Activated T-cell treated with anti-CD3 and anti-CD28 coated beads, Interleukin-2, amount 50 U/mL, for 4 hours (primary cell): Measurements from ENCODE around the gene CFDP1. TPM values are rescaled to one million over a fixed set of nuclear protein-coding genes. Genes with fewer than 3 reads are reported as not detected.

Experiments
- ATAC-seq, 2 donors: fragments of 200-7000 bp; cut with Tn5 transposase; one replicate each; pipeline ENCODE4 v1.10.0; 2021
- DNase-seq: peaks from one replicate; pipeline ENCODE4 v3.0.0-alpha.2; 2020
- H3K27me3 Mint-ChIP-seq: one replicate; pipeline ENCODE4 v1.8.0; 2021; ENCODE audit warnings: low read depth, mixed read lengths
- H3K36me3 Mint-ChIP-seq: one replicate; pipeline ENCODE4 v1.8.0; 2022; ENCODE audit warnings: mixed read lengths; ENCODE audit not compliant: insufficient read depth
- H3K4me1 Mint-ChIP-seq: one replicate; pipeline ENCODE4 v1.8.0; 2021; ENCODE audit warnings: low read depth, mixed read lengths
- H3K4me3 Mint-ChIP-seq: one replicate; pipeline ENCODE4 v1.8.0; 2021; ENCODE audit warnings: mild to moderate bottlenecking, moderate library complexity, mixed read lengths
- H3K9me3 Mint-ChIP-seq: one replicate; pipeline ENCODE4 v1.8.0; 2021; ENCODE audit warnings: mixed read lengths
- total RNA-seq, 3 donors: library from RNA; stranded (reverse); gene quantifications; one replicate each; pipeline ENCODE4 v1.2.1, GENCODE V29; 2021

The CFDP1 gene
- total RNA-seq, 3 donors from 2014 or later, result 28.3 to 33.2 (median 28.6) TPM

DNA sequence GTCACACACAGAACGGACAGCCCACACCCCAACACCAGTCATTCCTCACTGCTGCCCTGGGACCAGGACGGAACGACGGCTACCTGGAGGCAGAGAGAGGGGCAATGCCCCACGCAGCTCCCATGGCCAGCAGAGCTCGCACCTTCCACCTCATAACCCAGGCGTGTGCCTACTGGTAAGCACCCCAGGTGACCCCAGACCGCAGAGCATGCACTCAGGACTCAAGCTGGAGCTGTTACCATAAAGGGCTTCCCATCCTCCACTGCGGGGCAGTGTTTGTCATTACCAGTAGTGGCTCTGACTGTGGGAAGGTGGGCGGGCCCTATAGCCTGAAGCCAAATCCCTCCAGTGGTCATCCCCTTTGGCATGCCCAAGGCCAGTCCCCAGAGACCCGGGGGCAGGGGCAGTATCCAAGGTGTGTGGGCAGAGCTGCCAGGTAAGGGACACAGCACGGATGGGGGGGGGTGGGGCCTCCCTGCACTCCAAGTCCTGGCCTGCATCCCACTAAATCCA lies 177.2 kb downstream of the CFDP1 start:
- Mint-ChIP-seq H3K27me3 (peaks cover 55% of the 10 kb centered on the region), H3K9me3 (no peaks in the 10 kb centered on the region), H3K36me3 (no peaks in the 10 kb centered on the region), H3K4me1 (peaks cover 6% of the 10 kb centered on the region), H3K4me3 (no peak overlapping the region)
- ATAC-seq, result no peak
- no peak for DNase-seq

GRCh38 chr16:75254359-75254837 lies 178.9 kb downstream of the CFDP1 start:
- Mint-ChIP-seq H3K4me3 (no peak overlapping the region), H3K9me3 (no peaks in the 10 kb centered on the region), H3K27me3 (peaks cover 60% of the 10 kb centered on the region), H3K4me1 (peaks cover 6% of the 10 kb centered on the region), H3K36me3 (no peaks in the 10 kb centered on the region)
- DNase-seq (no peak), ATAC-seq (no peak)

DNA sequence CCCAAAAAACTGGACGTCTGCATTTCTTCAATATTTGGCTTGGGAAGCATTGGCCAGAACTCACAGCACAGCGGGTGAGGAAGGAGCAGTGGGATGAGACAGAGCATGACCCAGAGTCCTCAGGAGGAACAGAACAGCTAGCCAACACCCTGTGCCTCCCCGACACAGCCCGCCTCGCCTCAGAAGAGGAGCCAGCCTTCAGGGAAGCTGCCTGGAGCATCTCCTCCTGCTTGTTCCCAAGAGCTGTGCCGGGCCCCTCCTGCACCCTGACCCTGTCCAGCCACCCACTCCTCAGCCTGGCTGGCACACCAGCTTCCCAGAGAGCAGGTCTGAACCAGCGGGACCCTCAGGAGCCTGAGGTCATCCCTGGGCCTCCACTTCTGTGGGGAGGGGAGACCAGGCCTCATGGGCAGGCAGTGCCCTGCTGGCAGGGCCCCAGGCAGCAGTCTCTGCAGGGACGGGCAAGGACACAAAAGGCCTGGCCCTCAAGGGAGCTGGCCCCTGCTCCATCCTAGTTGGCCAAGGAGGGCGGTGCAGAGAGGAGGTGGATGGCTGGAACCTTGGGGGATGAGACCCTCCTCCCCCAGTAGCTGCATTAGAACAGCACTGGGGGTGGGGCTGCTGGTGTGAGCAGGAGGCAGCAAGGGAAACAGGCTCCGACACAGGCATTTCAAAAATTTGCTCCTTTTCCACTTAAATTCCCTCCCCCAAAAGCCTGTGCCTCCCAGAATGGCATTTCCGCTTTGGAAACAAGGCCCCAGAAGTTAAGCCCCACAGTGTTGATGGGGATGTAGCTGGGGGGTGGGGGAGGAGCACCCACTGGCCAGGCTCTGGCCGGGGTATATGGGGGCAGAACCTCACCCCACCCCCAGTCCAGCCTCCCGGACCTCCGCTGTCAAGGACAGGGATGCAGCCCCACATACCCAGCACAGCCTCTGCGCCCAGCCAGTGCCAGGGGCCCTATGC lies 180.1 kb downstream of the CFDP1 start:
- H3K9me3 Mint-ChIP-seq, result no peaks in the 10 kb centered on the region
- no peak overlapping the region for H3K4me3 Mint-ChIP-seq
- no peak for DNase-seq
- no peak for ATAC-seq
- peaks cover 61% of the 10 kb centered on the region for H3K27me3 Mint-ChIP-seq
- H3K4me1 Mint-ChIP-seq, result peaks cover 6% of the 10 kb centered on the region
- H3K36me3 Mint-ChIP-seq, result no peaks in the 10 kb centered on the region

- Mint-ChIP-seq H3K4me1 (peaks cover 6% of the 10 kb centered on the region), H3K4me3 (peak overlapping the region; percentile 70), H3K9me3 (no peaks in the 10 kb centered on the region), H3K27me3 (peaks cover 63% of the 10 kb centered on the region), H3K36me3 (no peaks in the 10 kb centered on the region)
- no peak for DNase-seq
- ATAC-seq, result no peak
Measured at GRCh38 chr16:75252049-75252864, 181.0 kb downstream of the CFDP1 start.

DNA sequence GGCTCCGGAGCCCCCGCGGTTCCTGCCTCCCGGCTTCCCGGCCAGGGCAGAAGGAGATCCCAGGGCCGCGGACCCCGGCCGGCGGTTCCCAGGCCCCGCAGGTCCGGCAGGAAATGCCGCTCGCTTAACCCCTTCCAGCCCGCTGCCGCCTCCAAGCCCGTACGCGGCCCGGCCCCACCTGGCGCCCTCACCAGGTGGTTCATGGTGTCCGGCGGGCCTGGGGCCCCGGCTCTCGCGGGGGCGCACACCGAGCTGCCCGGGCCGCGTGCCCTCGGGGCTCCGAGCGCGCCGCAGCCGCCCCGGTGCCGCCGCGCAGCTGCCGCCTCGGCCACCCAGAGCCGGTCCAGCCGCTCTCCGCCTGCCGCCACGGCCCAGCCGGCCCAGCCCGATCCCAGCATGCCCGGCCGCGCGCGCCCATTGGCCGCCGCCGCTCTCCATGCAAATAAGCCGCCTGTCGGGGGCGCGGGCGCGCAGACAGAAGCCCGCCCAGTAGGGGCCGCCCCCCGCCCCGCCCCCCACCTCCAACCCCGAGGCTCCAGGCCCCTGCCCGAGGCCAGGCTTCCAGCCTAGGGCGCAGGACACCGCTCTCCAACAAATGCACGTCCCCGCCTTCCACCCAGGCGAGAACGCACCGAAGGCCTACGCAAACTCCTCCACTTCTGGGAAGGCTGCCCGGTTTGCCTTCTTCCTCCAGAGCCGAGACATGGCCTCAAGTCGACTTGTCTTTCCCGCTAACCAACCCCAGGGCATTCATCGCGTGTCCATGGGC lies 181.8 kb downstream of the CFDP1 start, which contains the start of gene BCAR1:
BCAR1 (minus strand) TSS at position 345 of the 769 bp plus-strand sequence; CDS start at position 203, 142 bp downstream.
- Mint-ChIP-seq H3K4me3 (peak within 1 kb of the TSS; percentile 70), H3K36me3 (no peaks in the 10 kb centered on the region), H3K9me3 (no peaks in the 10 kb centered on the region), H3K4me1 (peaks cover 6% of the 10 kb centered on the region), H3K27me3 (peaks cover 57% of the 10 kb centered on the region)
- ATAC-seq (peak; percentile 63 to 69), DNase-seq (no peak)

GRCh38 chr16:75250809-75251279 lies 182.5 kb downstream of the CFDP1 start:
- Mint-ChIP-seq H3K4me1 (peaks cover 6% of the 10 kb centered on the region), H3K9me3 (no peaks in the 10 kb centered on the region), H3K27me3 (peaks cover 54% of the 10 kb centered on the region), H3K36me3 (no peaks in the 10 kb centered on the region), H3K4me3 (peak overlapping the region; percentile 54)
- ATAC-seq (peak; percentile 42 to 50), DNase-seq (no peak)

- DNase-seq (no peak), ATAC-seq (no peak)
- Mint-ChIP-seq H3K4me3 (peak overlapping the region; percentile 54), H3K36me3 (no peaks in the 10 kb centered on the region), H3K4me1 (peaks cover 6% of the 10 kb centered on the region), H3K9me3 (no peaks in the 10 kb centered on the region), H3K27me3 (peaks cover 53% of the 10 kb centered on the region)
Measured at GRCh38 chr16:75250089-75250808, 183.1 kb downstream of the CFDP1 start.

DNA sequence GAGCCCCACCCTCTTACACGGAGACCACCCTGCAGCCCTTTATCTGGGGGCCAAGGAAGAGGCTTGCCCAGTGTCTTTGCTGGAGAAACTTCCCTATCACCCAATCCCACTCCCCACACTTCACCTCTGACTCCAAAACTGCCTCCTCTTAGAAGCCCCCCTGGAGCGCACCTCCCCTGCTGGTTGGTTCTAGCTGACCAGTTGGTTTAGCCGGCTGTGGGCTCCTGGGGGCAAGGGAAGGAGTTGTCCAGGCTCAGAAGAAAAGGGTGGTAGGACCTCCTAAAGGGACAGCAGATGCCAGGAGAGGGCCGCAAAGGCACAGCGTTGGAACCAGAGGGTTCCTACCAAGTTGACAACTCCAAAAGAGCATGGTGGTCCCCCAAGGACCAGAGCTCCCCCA lies 183.9 kb downstream of the CFDP1 start:
- peaks cover 6% of the 10 kb centered on the region for H3K4me1 Mint-ChIP-seq
- no peaks in the 10 kb centered on the region for H3K9me3 Mint-ChIP-seq
- peaks cover 45% of the 10 kb centered on the region for H3K27me3 Mint-ChIP-seq

DNA sequence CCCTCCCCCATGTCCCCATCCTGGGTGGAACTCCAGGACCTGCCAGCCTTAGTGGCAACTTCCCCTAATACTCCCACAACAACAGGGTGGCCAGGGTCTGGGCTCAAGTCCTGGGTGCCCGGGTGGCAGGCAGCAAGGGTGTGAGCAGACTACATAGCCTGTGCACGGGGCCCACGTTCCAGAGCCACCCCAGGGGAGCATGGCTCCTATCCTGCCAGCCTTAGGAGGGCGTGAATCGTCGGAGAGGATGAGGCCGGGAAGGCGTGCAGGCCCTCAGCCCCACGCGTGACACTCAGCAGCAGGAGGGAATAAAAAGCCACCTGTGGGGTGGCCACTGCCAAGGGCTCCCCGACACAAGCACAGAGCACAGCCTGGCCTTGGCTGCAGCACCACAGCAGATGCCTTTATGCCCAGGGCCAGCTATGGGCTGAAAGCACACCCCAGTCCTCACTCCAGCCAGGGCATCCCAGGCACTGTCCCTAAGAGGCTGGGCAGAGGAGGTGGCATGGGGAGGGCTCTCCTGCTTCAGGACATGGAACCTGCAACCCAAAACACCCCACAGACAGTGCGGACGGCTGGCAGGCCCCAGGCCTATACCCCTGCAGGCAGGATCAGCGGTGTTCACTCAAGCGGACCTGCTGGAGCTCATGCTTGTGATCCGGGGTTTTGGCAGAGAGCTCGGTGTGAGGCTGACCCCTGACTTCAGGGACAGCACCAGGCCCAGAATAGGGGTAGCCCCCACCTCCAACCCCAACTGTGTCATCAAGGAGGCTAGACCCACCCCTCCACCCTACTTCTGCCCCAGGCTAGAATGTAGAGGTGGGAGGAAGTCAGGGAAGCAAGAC lies 184.5 kb downstream of the CFDP1 start:
- no peak overlapping the region for H3K4me3 Mint-ChIP-seq
- ATAC-seq (no peak), DNase-seq (no peak)
- H3K36me3 Mint-ChIP-seq, result no peaks in the 10 kb centered on the region
- H3K4me1 Mint-ChIP-seq, result peaks cover 6% of the 10 kb centered on the region
- peaks cover 39% of the 10 kb centered on the region for H3K27me3 Mint-ChIP-seq
- no peaks in the 10 kb centered on the region for H3K9me3 Mint-ChIP-seq

More for the DNA sequence above, 183.9 kb downstream of the CFDP1 start:
- no peak overlapping the region for H3K4me3 Mint-ChIP-seq
- ATAC-seq (no peak), DNase-seq (no peak)
- no peaks in the 10 kb centered on the region for H3K36me3 Mint-ChIP-seq

- no peak overlapping the region for H3K4me3 Mint-ChIP-seq
- no peak for DNase-seq
- no peak for ATAC-seq
- no peaks in the 10 kb centered on the region for H3K36me3 Mint-ChIP-seq
- peaks cover 6% of the 10 kb centered on the region for H3K4me1 Mint-ChIP-seq
- H3K27me3 Mint-ChIP-seq, result peaks cover 33% of the 10 kb centered on the region
- no peaks in the 10 kb centered on the region for H3K9me3 Mint-ChIP-seq
Measured at GRCh38 chr16:75248142-75248535, 185.2 kb downstream of the CFDP1 start.

- Mint-ChIP-seq H3K9me3 (no peaks in the 10 kb centered on the region), H3K36me3 (no peaks in the 10 kb centered on the region), H3K4me1 (peaks cover 6% of the 10 kb centered on the region), H3K27me3 (peaks cover 26% of the 10 kb centered on the region), H3K4me3 (no peak overlapping the region)
- DNase-seq (no peak), ATAC-seq (no peak)
Measured at GRCh38 chr16:75247249-75247648, 186.1 kb downstream of the CFDP1 start.

DNA sequence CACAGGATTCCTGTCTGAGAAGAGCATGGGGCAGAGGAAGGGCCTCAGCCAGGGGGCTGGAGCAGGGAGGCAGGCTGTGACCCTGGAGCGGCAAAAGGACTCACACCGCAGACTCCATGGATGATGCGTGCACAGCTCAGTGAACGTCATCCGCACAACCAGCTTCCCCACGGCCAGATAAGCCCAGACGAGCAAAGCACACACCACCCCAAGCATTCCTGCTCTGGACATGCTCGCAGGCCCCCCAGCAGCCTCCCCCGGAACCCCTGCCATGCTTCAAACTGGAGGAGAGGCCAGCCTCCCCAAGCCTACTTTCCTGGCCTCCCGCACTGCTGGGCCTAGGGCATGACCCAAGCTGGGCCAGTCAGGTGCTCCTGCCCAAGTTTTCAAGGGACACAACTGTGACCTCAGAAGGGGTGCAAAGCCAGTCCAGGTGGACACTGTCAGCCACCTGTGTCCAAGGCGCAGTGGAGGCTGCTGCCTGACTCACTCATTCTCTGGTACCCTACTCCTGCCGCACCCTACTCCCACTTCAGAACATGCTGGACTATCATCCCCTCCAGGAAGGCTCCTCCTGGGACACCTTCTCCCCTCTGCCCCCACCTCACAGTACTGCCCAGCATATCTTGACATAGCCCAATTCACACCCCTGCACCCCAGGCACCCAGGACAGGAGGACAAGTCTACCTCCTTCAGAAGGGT lies 186.6 kb downstream of the CFDP1 start:
- H3K9me3 Mint-ChIP-seq, result no peaks in the 10 kb centered on the region
- H3K4me3 Mint-ChIP-seq, result no peak overlapping the region
- H3K4me1 Mint-ChIP-seq, result peaks cover under 1% of the 10 kb centered on the region
- DNase-seq (no peak), ATAC-seq (no peak)
- peaks cover 20% of the 10 kb centered on the region for H3K27me3 Mint-ChIP-seq
- H3K36me3 Mint-ChIP-seq, result no peaks in the 10 kb centered on the region
